Mucosa of rectum (tissue), 2 donors: ENCODE measurements around the gene GPR151.

ENCODE experiments used
- H3K27ac ChIP-seq, 2 donors: one replicate each; pipeline ENCODE4 v1.7.0; 2013; ENCODE audit warnings: inconsistent platforms in 2 of 2, low read depth in 2 of 2, low read length in 2 of 2
- H3K27me3 ChIP-seq, 2 donors: one replicate each; pipeline ENCODE4 v1.7.0; 2013; ENCODE audit warnings: low read length in 2 of 2; ENCODE audit not compliant: control insufficient read depth in 2 of 2, insufficient read depth in 2 of 2
- H3K36me3 ChIP-seq, 2 donors: one replicate each; pipeline ENCODE4 v1.7.0; 2013; ENCODE audit warnings: low read length in 2 of 2; ENCODE audit not compliant: control insufficient read depth in 2 of 2, insufficient read depth in 2 of 2
- H3K4me1 ChIP-seq, 2 donors: one replicate each; pipeline ENCODE4 v1.7.0; 2013; ENCODE audit warnings: low read length in 2 of 2, mild to moderate bottlenecking in 1 of 2; ENCODE audit not compliant: control insufficient read depth in 2 of 2, insufficient read depth in 2 of 2
- H3K4me3 ChIP-seq, 2 donors: one replicate each; pipeline ENCODE4 v1.7.0; 2013; ENCODE audit warnings: low read length in 2 of 2
- H3K9ac ChIP-seq, 2 donors: one replicate each; pipeline ENCODE4 v1.7.0; 2013; ENCODE audit warnings: low read length in 2 of 2, low read depth in 1 of 2, mild to moderate bottlenecking in 1 of 2
- H3K9me3 ChIP-seq, 2 donors: one replicate each; pipeline ENCODE4 v1.7.0; 2013; ENCODE audit warnings: low read length in 2 of 2; ENCODE audit not compliant: control insufficient read depth in 2 of 2
- donor health status: healthy.
- donor health status: Normal muscosa, but diverticular disease.

GPR151 gene

GRCh38 chr5:146541958-146542849 lies 26.2 kb upstream of the GPR151 start:
- Histone ChIP-seq H3K36me3 (no peaks in the 10 kb centered on the region), H3K9me3 (no peaks in the 10 kb centered on the region), H3K4me3 (no peak overlapping the region), H3K27me3 (peaks cover 0 to 4% of the 10 kb centered on the region in 2 donors), H3K27ac (no peak overlapping the region), H3K4me1 (no peaks in the 10 kb centered on the region), H3K9ac (no peak overlapping the region)

- no peaks in the 10 kb centered on the region for H3K36me3 ChIP-seq
- H3K27ac ChIP-seq, result no peak overlapping the region
- peaks cover 0 to 4% of the 10 kb centered on the region in 2 donors for H3K27me3 ChIP-seq
- H3K9me3 ChIP-seq, result no peaks in the 10 kb centered on the region
- no peaks in the 10 kb centered on the region for H3K4me1 ChIP-seq
- no peak overlapping the region for H3K9ac ChIP-seq
- H3K4me3 ChIP-seq, result no peak overlapping the region
Observed at GRCh38 chr5:146540414-146540813, 24.4 kb upstream of the GPR151 start.

- no peak overlapping the region for H3K9ac ChIP-seq
- no peaks in the 10 kb centered on the region for H3K9me3 ChIP-seq
- no peaks in the 10 kb centered on the region for H3K36me3 ChIP-seq
- no peak overlapping the region for H3K4me3 ChIP-seq
- peaks cover 0 to 4% of the 10 kb centered on the region in 2 donors for H3K27me3 ChIP-seq
- no peak overlapping the region for H3K27ac ChIP-seq
- H3K4me1 ChIP-seq, result no peaks in the 10 kb centered on the region
Observed at GRCh38 chr5:146539973-146540372, 24.0 kb upstream of the GPR151 start.

- Histone ChIP-seq H3K9me3 (no peaks in the 10 kb centered on the region), H3K27me3 (no peaks in the 10 kb centered on the region), H3K4me3 (no peak overlapping the region), H3K4me1 (no peaks in the 10 kb centered on the region), H3K9ac (no peak overlapping the region), H3K27ac (no peak overlapping the region), H3K36me3 (no peaks in the 10 kb centered on the region)
Observed at GRCh38 chr5:146538432-146538831, 22.4 kb upstream of the GPR151 start.

- no peaks in the 10 kb centered on the region for H3K27me3 ChIP-seq
- H3K4me3 ChIP-seq, result no peak overlapping the region
- no peaks in the 10 kb centered on the region for H3K36me3 ChIP-seq
- H3K9ac ChIP-seq, result no peak overlapping the region
- H3K27ac ChIP-seq, result no peak overlapping the region
- H3K9me3 ChIP-seq, result no peaks in the 10 kb centered on the region
- H3K4me1 ChIP-seq, result no peaks in the 10 kb centered on the region
Observed at GRCh38 chr5:146533882-146534281, 17.9 kb upstream of the GPR151 start.

GRCh38 chr5:146533260-146533857 lies 17.4 kb upstream of the GPR151 start:
- Histone ChIP-seq H3K27ac (no peak overlapping the region), H3K9me3 (no peaks in the 10 kb centered on the region), H3K4me1 (no peaks in the 10 kb centered on the region), H3K36me3 (no peaks in the 10 kb centered on the region), H3K9ac (no peak overlapping the region), H3K27me3 (no peaks in the 10 kb centered on the region), H3K4me3 (no peak overlapping the region)

- Histone ChIP-seq H3K27me3 (no peaks in the 10 kb centered on the region), H3K36me3 (no peaks in the 10 kb centered on the region), H3K9ac (no peak overlapping the region), H3K9me3 (no peaks in the 10 kb centered on the region), H3K27ac (no peak overlapping the region), H3K4me1 (no peaks in the 10 kb centered on the region), H3K4me3 (no peak overlapping the region)
Observed at GRCh38 chr5:146529984-146530383, 14.0 kb upstream of the GPR151 start.

GRCh38 chr5:146528236-146528635 lies 12.2 kb upstream of the GPR151 start:
- no peak overlapping the region for H3K4me3 ChIP-seq
- H3K27me3 ChIP-seq, result peaks cover 0 to 4% of the 10 kb centered on the region in 2 donors
- H3K9ac ChIP-seq, result no peak overlapping the region
- no peaks in the 10 kb centered on the region for H3K9me3 ChIP-seq
- H3K27ac ChIP-seq, result no peak overlapping the region
- H3K4me1 ChIP-seq, result no peaks in the 10 kb centered on the region
- no peaks in the 10 kb centered on the region for H3K36me3 ChIP-seq

GRCh38 chr5:146527785-146528184 lies 11.8 kb upstream of the GPR151 start:
- Histone ChIP-seq H3K9me3 (no peaks in the 10 kb centered on the region), H3K4me3 (no peak overlapping the region), H3K27me3 (peaks cover 0 to 4% of the 10 kb centered on the region in 2 donors), H3K9ac (no peak overlapping the region), H3K4me1 (no peaks in the 10 kb centered on the region), H3K27ac (no peak overlapping the region), H3K36me3 (no peaks in the 10 kb centered on the region)

- no peaks in the 10 kb centered on the region for H3K36me3 ChIP-seq
- peaks cover 0 to 4% of the 10 kb centered on the region in 2 donors for H3K27me3 ChIP-seq
- H3K4me3 ChIP-seq, result no peak overlapping the region
- H3K9ac ChIP-seq, result no peak overlapping the region
- H3K9me3 ChIP-seq, result no peaks in the 10 kb centered on the region
- no peaks in the 10 kb centered on the region for H3K4me1 ChIP-seq
- H3K27ac ChIP-seq, result no peak overlapping the region
Observed at GRCh38 chr5:146523698-146524097, 7.7 kb upstream of the GPR151 start.
